ENCODE measurements around the gene PPFIA1.

- TF ChIP-seq MEF2A (IDR thresholded peaks at IDR 0.05; ENCODE audit: borderline replicate concordance, low read depth), result no peak
- no peak for TF ChIP-seq EP300 (IDR thresholded peaks at IDR 0.05; ENCODE audit: borderline replicate concordance in 1 of 2, low read depth in 1 of 2, low read length in 1 of 2)
- no peak for TF ChIP-seq CTCF (IDR thresholded peaks at IDR 0.05)
Observed at GRCh38 chr11:70404244-70404643, 133.8 kb downstream of the PPFIA1 start.
